Vagina (tissue), 2 donors: ENCODE data around the gene CSNK1A1. TPM values are rescaled to one million over a fixed set of nuclear protein-coding genes. Genes with fewer than 3 reads are reported as not detected.

Source experiments
- DNase-seq, 2 donors: peaks; one replicate each; pipeline ENCODE4 v3.0.0-alpha.2; 2017; ENCODE audit errors: extremely low spot score in 2 of 2
- H3K27ac ChIP-seq: fragments of 200-600 bp; sonication (generic); one replicate; pipeline ENCODE4 v1.5.1; 2019
- H3K27me3 ChIP-seq: fragments of 200-600 bp; sonication (generic); one replicate; pipeline ENCODE4 v1.5.1; 2019
- H3K36me3 ChIP-seq, 2 donors: fragments of 200-600 bp; sonication (generic); one replicate each; pipeline ENCODE4 v1.5.1; 2017 to 2019
- H3K4me1 ChIP-seq: fragments of 200-600 bp; sonication (generic); one replicate; pipeline ENCODE4 v1.5.1; 2019
- H3K4me3 ChIP-seq, 2 donors: fragments of 200-600 bp; sonication (generic); 1 replicate in 1 of 2; 2 replicates in 1 of 2; pipeline ENCODE4 v1.5.1; 2016 to 2019
- H3K9me3 ChIP-seq: fragments of 200-600 bp; sonication (generic); one replicate; pipeline ENCODE4 v1.5.1; 2019
- POLR2A ChIP-seq, 2 donors: fragments of 450-650 bp; IDR thresholded peaks; one replicate each; pipeline ENCODE4 v1.6.1; 2017; ENCODE audit warnings: antibody characterized with exemption in 2 of 2, mild to moderate bottlenecking in 2 of 2, moderate library complexity in 2 of 2
- POLR2AphosphoS5 ChIP-seq, 2 donors: sonication (generic); formaldehyde crosslinking; IDR thresholded peaks; one replicate each; pipeline ENCODE4 v1.9.0; 2017; ENCODE audit warnings: antibody characterized with exemption in 2 of 2, mild to moderate bottlenecking in 2 of 2, low read depth in 1 of 2; ENCODE audit not compliant: insufficient read depth in 1 of 2
- intact Hi-C: fragments of 100-400 bp; cut with DNase I; formaldehyde crosslinking; loops from one replicate; pipeline ENCODE4 v1.15.1; 2023
- total RNA-seq: library from RNA; depleted of rRNA; stranded (reverse); fragments of >200 nt; gene quantifications from one replicate; pipeline ENCODE4 v1.2.3, GENCODE V29; 2016
- TF ChIP-seq, protein P1 (sequence below), 3 experiments: fragments of 450-650 bp in 2 of 3; fragments of 200-600 bp in 1 of 3; sonication (generic) in 1 of 3; IDR thresholded peaks; one replicate each; pipeline ENCODE4 v1.5.1; 2017 to 2019; ENCODE audit warnings: antibody characterized with exemption in 3 of 3, mild to moderate bottlenecking in 2 of 3, moderate library complexity in 2 of 3

The CSNK1A1 gene
- total RNA-seq, 1 donor from 2014 or later: 223 TPM

DNA sequence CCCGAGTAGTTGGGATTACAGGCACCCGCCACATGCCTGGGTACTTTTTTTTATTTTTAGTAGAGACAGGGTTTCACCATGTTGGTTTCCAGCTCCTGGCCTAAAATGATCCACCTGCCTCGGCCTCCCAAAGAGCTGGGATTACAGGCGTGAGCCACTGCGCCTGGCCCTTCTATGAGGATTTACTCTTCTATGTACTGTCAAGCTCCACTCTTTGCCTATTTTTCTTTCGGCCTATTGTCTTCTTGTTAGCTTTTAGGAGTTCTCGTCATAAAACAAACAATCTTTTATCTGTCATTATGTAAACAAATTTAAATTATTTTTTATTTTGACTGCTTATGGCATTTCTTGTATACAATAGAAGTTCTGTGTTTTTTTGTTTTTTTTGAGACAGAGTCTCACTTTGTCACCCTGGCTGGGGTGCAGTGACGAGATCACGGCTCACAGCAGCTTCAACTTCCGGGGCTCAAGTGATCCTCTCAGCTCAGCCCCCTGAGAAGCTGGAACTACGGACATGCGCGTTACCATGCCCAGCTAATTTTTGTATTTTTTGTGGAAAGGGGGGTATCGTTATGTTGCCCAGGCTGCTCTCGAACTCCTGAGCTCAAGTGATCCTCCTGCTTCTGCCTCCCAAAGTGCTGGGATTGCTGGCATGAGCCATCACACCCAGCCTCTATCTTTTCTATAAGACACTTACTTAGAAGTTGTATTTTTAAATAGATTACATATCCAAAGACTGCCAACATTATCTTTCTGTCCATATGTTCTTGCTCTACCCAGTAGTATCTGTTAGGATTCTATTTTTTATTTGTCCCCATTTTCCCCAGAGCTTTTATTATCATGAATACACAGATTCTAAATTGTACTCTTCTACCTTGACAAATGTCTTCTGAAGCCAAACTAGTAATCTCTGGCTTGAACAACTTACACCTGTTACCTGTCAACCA, 29.2 kb downstream of the CSNK1A1 start:
- no peak overlapping the region for H3K4me3 ChIP-seq
- intact Hi-C loops: no loop called here
- H3K36me3 ChIP-seq: peaks cover 0 to 16% of the 10 kb centered on the region in 2 donors
- no peaks in the 10 kb centered on the region for H3K9me3 ChIP-seq
- H3K4me1 ChIP-seq: peaks cover 86% of the 10 kb centered on the region
- DNase-seq: no peak
- H3K27ac ChIP-seq: no peak overlapping the region
- TF ChIP-seq POLR2AphosphoS5 (IDR thresholded peaks at IDR 0.05; ENCODE audit: insufficient read depth in 1 of 2, low read depth in 1 of 2): no peak
- TF ChIP-seq, protein P1, sequence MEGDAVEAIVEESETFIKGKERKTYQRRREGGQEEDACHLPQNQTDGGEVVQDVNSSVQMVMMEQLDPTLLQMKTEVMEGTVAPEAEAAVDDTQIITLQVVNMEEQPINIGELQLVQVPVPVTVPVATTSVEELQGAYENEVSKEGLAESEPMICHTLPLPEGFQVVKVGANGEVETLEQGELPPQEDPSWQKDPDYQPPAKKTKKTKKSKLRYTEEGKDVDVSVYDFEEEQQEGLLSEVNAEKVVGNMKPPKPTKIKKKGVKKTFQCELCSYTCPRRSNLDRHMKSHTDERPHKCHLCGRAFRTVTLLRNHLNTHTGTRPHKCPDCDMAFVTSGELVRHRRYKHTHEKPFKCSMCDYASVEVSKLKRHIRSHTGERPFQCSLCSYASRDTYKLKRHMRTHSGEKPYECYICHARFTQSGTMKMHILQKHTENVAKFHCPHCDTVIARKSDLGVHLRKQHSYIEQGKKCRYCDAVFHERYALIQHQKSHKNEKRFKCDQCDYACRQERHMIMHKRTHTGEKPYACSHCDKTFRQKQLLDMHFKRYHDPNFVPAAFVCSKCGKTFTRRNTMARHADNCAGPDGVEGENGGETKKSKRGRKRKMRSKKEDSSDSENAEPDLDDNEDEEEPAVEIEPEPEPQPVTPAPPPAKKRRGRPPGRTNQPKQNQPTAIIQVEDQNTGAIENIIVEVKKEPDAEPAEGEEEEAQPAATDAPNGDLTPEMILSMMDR (IDR thresholded peaks at IDR 0.05): no peak
- no peak for TF ChIP-seq POLR2A (IDR thresholded peaks at IDR 0.05)
- H3K27me3 ChIP-seq: no peaks in the 10 kb centered on the region

DNA sequence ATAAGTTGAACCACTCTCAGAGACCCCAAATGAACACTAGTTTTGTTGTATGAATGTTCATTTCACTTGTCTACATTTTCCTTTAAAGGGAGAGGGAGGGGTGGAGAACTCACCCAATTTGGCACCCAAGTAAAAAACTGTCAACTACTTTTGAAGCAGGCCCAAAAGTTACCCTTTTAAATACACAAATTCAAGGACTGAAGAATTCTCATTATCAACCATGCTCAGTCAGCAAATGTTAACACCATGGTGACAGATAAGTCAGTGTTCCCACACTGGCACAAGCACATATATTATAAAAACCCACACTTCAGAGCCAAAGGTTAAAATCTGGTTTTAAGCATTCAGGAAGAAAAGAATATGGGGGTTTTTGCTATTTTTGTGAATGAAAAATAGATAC, 31.6 kb downstream of the CSNK1A1 start:
- Histone ChIP-seq H3K4me1 (peaks cover 80% of the 10 kb centered on the region), H3K27me3 (no peaks in the 10 kb centered on the region)

DNA sequence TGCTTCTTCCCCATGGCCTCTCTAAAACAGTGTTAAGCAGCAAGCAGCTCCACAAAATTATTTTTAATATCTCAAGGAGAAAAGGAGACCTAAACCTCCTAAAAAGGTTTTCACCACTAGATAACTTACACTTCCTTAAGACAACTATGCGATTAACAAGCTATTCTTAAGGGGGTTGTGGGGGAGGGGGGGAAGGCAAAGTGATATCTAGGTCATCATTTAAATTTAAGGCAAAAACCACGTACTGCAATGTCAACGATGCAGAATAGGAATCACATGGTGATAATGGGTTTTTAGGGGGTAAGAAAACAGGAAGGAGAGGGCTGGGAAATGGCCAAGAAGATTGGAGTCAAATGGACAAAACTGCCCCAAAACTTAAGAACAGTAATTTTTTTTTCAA, 32.6 kb downstream of the CSNK1A1 start:
- DNase-seq: no peak
- H3K4me3 ChIP-seq: no peak overlapping the region
- peaks cover 0 to 13% of the 10 kb centered on the region in 2 donors for H3K36me3 ChIP-seq
- intact Hi-C loops: no loop called here
- H3K27ac ChIP-seq: no peak overlapping the region
- no peaks in the 10 kb centered on the region for H3K9me3 ChIP-seq
- peaks cover 70% of the 10 kb centered on the region for H3K4me1 ChIP-seq
- H3K27me3 ChIP-seq: no peaks in the 10 kb centered on the region
- no peak for TF ChIP-seq POLR2AphosphoS5 (IDR thresholded peaks at IDR 0.05; ENCODE audit: insufficient read depth in 1 of 2, low read depth in 1 of 2)
- TF ChIP-seq, protein P1 (IDR thresholded peaks at IDR 0.05): no peak
- TF ChIP-seq POLR2A (IDR thresholded peaks at IDR 0.05): no peak

More for the DNA sequence above, 31.6 kb downstream of the CSNK1A1 start:
- DNase-seq: no peak
- Histone ChIP-seq H3K4me3 (no peak overlapping the region), H3K27ac (no peak overlapping the region), H3K9me3 (no peaks in the 10 kb centered on the region), H3K36me3 (peaks cover 0 to 16% of the 10 kb centered on the region in 2 donors)
- intact Hi-C loops: no loop called here
- no peak for TF ChIP-seq POLR2AphosphoS5 (IDR thresholded peaks at IDR 0.05; ENCODE audit: insufficient read depth in 1 of 2, low read depth in 1 of 2)
- no peak for TF ChIP-seq POLR2A (IDR thresholded peaks at IDR 0.05)
- TF ChIP-seq, protein P1 (IDR thresholded peaks at IDR 0.05): no peak

DNA sequence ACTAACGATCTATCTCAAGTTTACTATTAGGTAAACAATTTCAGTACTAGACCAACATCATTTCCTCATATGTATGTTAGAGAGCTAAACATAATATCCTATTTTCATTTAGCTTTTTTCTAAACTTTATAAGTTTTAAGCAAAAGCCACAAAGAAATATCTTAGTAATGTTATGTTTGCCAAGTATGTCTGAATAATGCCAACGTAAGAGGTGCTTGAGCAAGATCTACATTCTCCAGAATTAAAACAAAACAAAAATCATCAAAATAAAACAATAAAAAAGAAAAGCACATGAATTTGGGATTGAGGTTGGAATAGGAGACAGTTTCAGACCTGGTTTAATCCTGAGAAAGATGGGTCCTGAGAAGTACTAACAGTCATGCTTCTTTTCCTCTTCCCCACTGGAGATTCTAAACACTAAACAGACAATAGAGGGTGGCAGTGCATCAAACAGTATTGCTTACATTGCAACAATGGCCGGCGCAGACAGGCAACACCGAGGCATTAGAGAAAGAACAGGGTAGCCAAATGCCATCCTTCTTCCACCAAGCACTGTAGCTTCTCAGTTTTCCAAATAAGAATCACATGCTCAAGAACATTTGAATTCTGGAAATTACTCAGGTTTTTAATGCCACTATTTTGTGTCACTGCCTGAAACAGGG, 33.6 kb downstream of the CSNK1A1 start:
- Histone ChIP-seq H3K9me3 (no peaks in the 10 kb centered on the region), H3K4me1 (peaks cover 68% of the 10 kb centered on the region), H3K4me3 (no peak overlapping the region), H3K27ac (no peak overlapping the region), H3K36me3 (peaks cover 0 to 12% of the 10 kb centered on the region in 2 donors), H3K27me3 (no peaks in the 10 kb centered on the region)
- no peak for DNase-seq
- TF ChIP-seq, protein P1 (IDR thresholded peaks at IDR 0.05): no peak
- TF ChIP-seq POLR2A (IDR thresholded peaks at IDR 0.05) (no peak), POLR2AphosphoS5 (IDR thresholded peaks at IDR 0.05; ENCODE audit: insufficient read depth in 1 of 2, low read depth in 1 of 2) (no peak)
- intact Hi-C loops: no loop called here
